IMR-90 (cell line): Measurements from ENCODE around the gene BRME1. TPM values are rescaled to one million over a fixed set of nuclear protein-coding genes. Genes with fewer than 3 reads are reported as not detected.

Source experiments
- ATAC-seq: fragments of 200-7000 bp; cut with Tn5 transposase; 2 replicates; pipeline ENCODE4 v1.9.1; 2020; ENCODE audit warnings: low read depth, mild to moderate bottlenecking, moderate library complexity
- BruUV-seq: library from RNA; stranded (reverse); fragments of 400-500 nt; replicated peaks from 2 replicates; lab custom pipeline; 2021; lab: Mats Ljungman, UMichigan
- CTCF ChIA-PET: fragments of 300-600 bp; formaldehyde crosslinking; extraction: SDS; loops from one replicate; lab custom pipeline; 2021; ENCODE audit warnings: antibody characterized with exemption; lab: Yijun Ruan, JAX
- POLR2A ChIA-PET: fragments of 300-600 bp; sonication (Branson Sonifier 250); formaldehyde crosslinking; loops from one replicate; lab custom pipeline; 2022; ENCODE audit warnings: antibody characterized with exemption; ENCODE audit not compliant: unreplicated experiment; lab: Charles Lee
- DNase-seq: peaks from one replicate; pipeline ENCODE4 v3.0.0; 2013
- H2AFZ ChIP-seq: replicated peaks from 2 replicates; pipeline ENCODE3; 2013; ENCODE audit warnings: low read length, mild to moderate bottlenecking; ENCODE audit not compliant: poor library complexity
- H2AK5ac ChIP-seq: 2 replicates; pipeline ENCODE4 v1.6.1; 2013; ENCODE audit warnings: low read depth, low read length, inconsistent platforms
- H2AK9ac ChIP-seq: replicated peaks from 2 replicates; pipeline ENCODE3; 2013; ENCODE audit warnings: mild to moderate bottlenecking, low read depth, low read length, moderate library complexity; ENCODE audit not compliant: poor library complexity
- H2BK120ac ChIP-seq: 2 replicates; pipeline ENCODE4 v1.6.1; 2013; ENCODE audit warnings: low read depth, low read length, inconsistent platforms
- H2BK15ac ChIP-seq: 3 replicates; pipeline ENCODE4 v1.6.1; 2013; ENCODE audit warnings: low read depth, low read length, inconsistent platforms
- H2BK20ac ChIP-seq: 2 replicates; pipeline ENCODE4 v1.6.1; 2013; ENCODE audit warnings: low read depth, mild to moderate bottlenecking, inconsistent platforms, low read length, moderate library complexity
- H2BK5ac ChIP-seq: 2 replicates; pipeline ENCODE4 v1.6.1; 2013; ENCODE audit warnings: mild to moderate bottlenecking, low read depth, low read length, inconsistent platforms; ENCODE audit not compliant: poor library complexity, severe bottlenecking
- H3K14ac ChIP-seq: replicated peaks from 2 replicates; pipeline ENCODE4 v1.6.1; 2013; ENCODE audit warnings: low read depth, low read length, inconsistent platforms
- H3K18ac ChIP-seq: 2 replicates; pipeline ENCODE4 v1.6.1; 2013; ENCODE audit warnings: low read depth, low read length, control low read depth
- H3K23ac ChIP-seq: 2 replicates; pipeline ENCODE4 v1.6.1; 2013; ENCODE audit warnings: low read depth, low read length, inconsistent platforms
- H3K27ac ChIP-seq: 2 replicates; pipeline ENCODE4 v1.5.1; 2013; ENCODE audit warnings: mild to moderate bottlenecking, control low read depth, low read length; ENCODE audit not compliant: insufficient read depth
- H3K27me3 ChIP-seq: 2 replicates; pipeline ENCODE4 v1.6.1; 2013; ENCODE audit warnings: low read length; ENCODE audit not compliant: control insufficient read depth, insufficient read depth
- H3K36me3 ChIP-seq: 2 replicates; pipeline ENCODE4 v1.6.1; 2013; ENCODE audit warnings: low read length, mixed read lengths; ENCODE audit not compliant: control insufficient read depth, insufficient read depth
- H3K4ac ChIP-seq: 2 replicates; pipeline ENCODE4 v1.6.1; 2013; ENCODE audit warnings: low read depth, low read length, inconsistent platforms
- H3K4me1 ChIP-seq: 2 replicates; pipeline ENCODE4 v1.6.1; 2013; ENCODE audit warnings: low read length, mixed read lengths; ENCODE audit not compliant: control insufficient read depth, insufficient read depth
- H3K4me2 ChIP-seq: 2 replicates; pipeline ENCODE4 v1.6.1; 2013; ENCODE audit warnings: low read depth, mild to moderate bottlenecking, control low read depth, low read length, moderate library complexity
- H3K4me3 ChIP-seq: 2 replicates; pipeline ENCODE4 v1.5.1; 2013; ENCODE audit warnings: low read depth, mild to moderate bottlenecking, control low read depth, low read length, moderate library complexity; ENCODE audit not compliant: insufficient read depth
- H3K56ac ChIP-seq: 2 replicates; pipeline ENCODE4 v1.6.1; 2013; ENCODE audit warnings: low read length, inconsistent platforms; ENCODE audit not compliant: insufficient read depth; ENCODE audit errors: extremely low read depth
- H3K79me1 ChIP-seq, 2 experiments: 2 replicates each; pipeline ENCODE4 v1.6.1; 2013; ENCODE audit warnings: low read length in 2 of 2, inconsistent platforms in 1 of 2, low read depth in 1 of 2
- H3K9ac ChIP-seq: 2 replicates; pipeline ENCODE4 v1.6.1; 2013; ENCODE audit warnings: low read depth, low read length, control low read depth
- H3K9me1 ChIP-seq: 2 replicates; pipeline ENCODE4 v1.6.1; 2013; ENCODE audit warnings: low read length, inconsistent platforms; ENCODE audit not compliant: insufficient read depth
- H3K9me3 ChIP-seq: 2 replicates; pipeline ENCODE4 v1.6.1; 2013; ENCODE audit warnings: low read length; ENCODE audit not compliant: control insufficient read depth, insufficient read depth
- H4K20me1 ChIP-seq: 2 replicates; pipeline ENCODE4 v1.6.1; 2013; ENCODE audit warnings: low read length, inconsistent platforms; ENCODE audit not compliant: insufficient read depth
- H4K5ac ChIP-seq: 2 replicates; pipeline ENCODE4 v1.6.1; 2013; ENCODE audit warnings: mild to moderate bottlenecking, low read depth, low read length, control low read depth
- H4K8ac ChIP-seq, 2 experiments: 2 replicates each; pipeline ENCODE4 v1.6.1; 2013; ENCODE audit warnings: low read depth in 2 of 2, low read length in 2 of 2, control low read depth in 1 of 2, inconsistent platforms in 1 of 2
- H4K91ac ChIP-seq: 2 replicates; pipeline ENCODE4 v1.6.1; 2013; ENCODE audit warnings: low read depth, low read length, inconsistent platforms; ENCODE audit not compliant: insufficient read depth
- BHLHE40 ChIP-seq: fragments of 150-350 bp; IDR thresholded peaks from 2 replicates; pipeline ENCODE4 v1.6.1; 2016; ENCODE audit warnings: mild to moderate bottlenecking, low read depth, low read length
- CEBPB ChIP-seq: IDR thresholded peaks from 2 replicates; pipeline ENCODE4 v1.6.1; 2012; ENCODE audit warnings: low read depth, low read length, improper control_type of control experiment
- CHD1 ChIP-seq: IDR thresholded peaks from 2 replicates; pipeline ENCODE4 v1.6.1; 2012; ENCODE audit warnings: low read depth, low read length, improper control_type of control experiment
- FOS ChIP-seq: fragments of 150-350 bp; IDR thresholded peaks from 2 replicates; pipeline ENCODE4 v1.6.1; 2016; ENCODE audit warnings: low read depth, low read length
- MAFK ChIP-seq: IDR thresholded peaks from 2 replicates; pipeline ENCODE4 v1.6.1; 2012; ENCODE audit warnings: low read depth, low read length, improper control_type of control experiment
- MAZ ChIP-seq: IDR thresholded peaks from 2 replicates; pipeline ENCODE4 v1.6.1; 2012; ENCODE audit warnings: low read depth, mild to moderate bottlenecking, low read length, improper control_type of control experiment, moderate library complexity, borderline replicate concordance
- MXI1 ChIP-seq: IDR thresholded peaks from 2 replicates; pipeline ENCODE4 v1.6.1; 2012; ENCODE audit warnings: low read depth, mild to moderate bottlenecking, low read length, moderate library complexity, borderline replicate concordance
- NFE2L2 ChIP-seq: fragments of 150-350 bp; IDR thresholded peaks from 2 replicates; pipeline ENCODE4 v1.6.1; 2016; ENCODE audit warnings: low read depth, mild to moderate bottlenecking, low read length
- POLR2A ChIP-seq: IDR thresholded peaks from 2 replicates; pipeline ENCODE4 v1.6.1; 2012; ENCODE audit warnings: mild to moderate bottlenecking, low read depth, low read length
- RAD21 ChIP-seq: IDR thresholded peaks from 2 replicates; pipeline ENCODE4 v1.6.1; 2012; ENCODE audit warnings: low read length, improper control_type of control experiment
- RCOR1 ChIP-seq: IDR thresholded peaks from 2 replicates; pipeline ENCODE4 v1.6.1; 2012; ENCODE audit warnings: mild to moderate bottlenecking, low read length, improper control_type of control experiment; ENCODE audit not compliant: insufficient replicate concordance
- RFX5 ChIP-seq: IDR thresholded peaks from 2 replicates; pipeline ENCODE4 v1.8.0; 2012; ENCODE audit warnings: low read depth, mild to moderate bottlenecking, low read length, moderate library complexity
- SMC3 ChIP-seq: fragments of 150-350 bp; IDR thresholded peaks from 2 replicates; pipeline ENCODE4 v1.6.1; 2016; ENCODE audit warnings: low read depth, mild to moderate bottlenecking, antibody characterized with exemption, low read length, moderate library complexity
- WGBS, 2 experiments: methylation state at CpG; one replicate each; pipeline versions ENCODE4 v1.1.5 to v1.1.7; 2013; ENCODE audit warnings: missing lambda C conversion rate in 2 of 2; ENCODE audit not compliant: insufficient read length in 1 of 2; ENCODE audit errors: extremely low coverage in 2 of 2; 5-methylcytosine and 5-hydroxymethylcytosine counted together
- dilution Hi-C: fragments of 300-500 bp; cut with HindIII; formaldehyde crosslinking; loops from one replicate; pipeline ENCODE4 v1.14.3; 2018; ENCODE audit warnings: low sequenced_read_pairs; ENCODE audit not compliant: unreplicated experiment
- in situ Hi-C: fragments of 300-500 bp; cut with MboI; formaldehyde crosslinking; loops from 3 replicates; pipeline ENCODE4 v1.14.3; 2019; ENCODE audit warnings: low sequenced_read_pairs, inconsistent platforms, mixed read lengths
- intact Hi-C: fragments of 100-400 bp; cut with micrococcal nuclease; formaldehyde crosslinking; loops from 2 replicates; pipeline ENCODE4 v1.10.0; 2022
- polyA plus RNA-seq, 3 experiments: library from polyadenylated mRNA; depleted of rRNA; stranded (reverse); fragments of >200 nt; gene quantifications; 2 replicates each; pipeline ENCODE4 v1.2.3, GENCODE V29; 2012; ENCODE audit warnings: low replicate concordance in 1 of 3
- total RNA-seq: library from RNA; depleted of rRNA; stranded (reverse); fragments of >200 nt; gene quantifications from 2 replicates; pipeline ENCODE4 v1.2.3, GENCODE V29; 2012
- TF ChIP-seq, protein P1 (sequence below): fragments of 150-350 bp; IDR thresholded peaks from 2 replicates; pipeline ENCODE4 v1.6.1; 2016; ENCODE audit warnings: low read depth, mild to moderate bottlenecking, low read length, moderate library complexity, borderline replicate concordance
- TF ChIP-seq, protein P2 (sequence below): conservative IDR thresholded peaks from 2 replicates; pipeline ENCODE4 v1.5.1; 2012; ENCODE audit warnings: mild to moderate bottlenecking, low read depth, low read length, improper control_type of control experiment
- TF ChIP-seq, protein P3 (sequence below): fragments of 150-350 bp; IDR thresholded peaks from 2 replicates; pipeline ENCODE4 v1.6.1; 2017; ENCODE audit warnings: mild to moderate bottlenecking, antibody characterized with exemption, low read length, low read depth

The BRME1 gene
- total and polyA plus RNA-seq, 2 of the 4 experiments (the other 2 are of a cell fraction), result 0.18 to 0.38 TPM

DNA sequence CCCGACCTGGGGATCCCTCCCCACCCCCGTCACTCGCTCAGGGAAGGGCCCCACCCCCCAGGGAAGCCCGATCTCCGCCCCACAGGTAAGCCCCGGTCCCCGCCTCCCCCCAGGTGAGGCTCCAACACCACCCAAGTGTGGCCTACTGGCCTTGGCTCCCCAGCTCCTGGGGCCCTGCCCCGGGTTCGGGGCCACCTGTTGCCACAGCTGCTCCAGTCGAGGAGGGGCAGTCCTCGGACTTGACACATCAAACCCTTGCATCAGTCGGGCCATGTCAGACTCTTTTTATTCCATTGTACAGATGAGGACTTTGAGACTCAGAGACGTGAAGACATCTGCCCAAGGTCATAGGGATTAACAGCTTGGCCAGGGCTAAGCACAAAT, 596 bp upstream of the BRME1 start:
- ATAC-seq (peak; percentile 9; the same call in 1 of the 2 replicates), DNase-seq (no peak)
- in situ Hi-C loops (no loop called here), intact Hi-C loops (no loop called here), dilution Hi-C loops (no loop called here)
- Histone ChIP-seq H3K79me1 (peaks cover 6 to 8% of the 10 kb centered on the region in 2 experiments), H3K23ac (peak overlapping the region; percentile 7; the same call in 1 of the 2 replicates), H3K4me1 (no peaks in the 10 kb centered on the region; the same call in 1 of the 2 replicates), H3K18ac (no peak overlapping the region), H2AFZ (peak overlapping the region; percentile 100), H4K5ac (no peak overlapping the region; the same call in 1 of the 2 replicates), H2AK5ac (no peak overlapping the region; the same call in 1 of the 2 replicates), H4K8ac (peak overlapping the region; percentile 53 to 96), H3K56ac (no peak overlapping the region), H4K91ac (no peak overlapping the region), H3K27me3 (no peaks in the 10 kb centered on the region), H3K9me1 (no peaks in the 10 kb centered on the region; the same call in none of the 2 replicates), H3K14ac (no peak overlapping the region), H3K9ac (peak overlapping the region; percentile 96), H3K9me3 (no peaks in the 10 kb centered on the region), H4K20me1 (no peaks in the 10 kb centered on the region), H3K4me3 (peak overlapping the region; percentile 97), H2AK9ac (peak overlapping the region; percentile 43), H3K4ac (0 out of 2 replicates have a peak overlapping the region, but pooled peaks have one; percentile 0), H2BK120ac (no peak overlapping the region), H3K4me2 (peak overlapping the region; percentile 85), H2BK5ac (no peak overlapping the region), H3K27ac (no peak overlapping the region; the same call in 1 of the 2 replicates), H3K36me3 (peaks cover 8% of the 10 kb centered on the region), H2BK15ac (no peak overlapping the region), H2BK20ac (no peak overlapping the region)
- no TSS peak for BruUV-seq
- WGBS, 2 experiments, result 6% methylated on average over 5 of the region's 13 CpGs; no CpG with 5 or more reads in 1 of the 2 experiments
- TF ChIP-seq POLR2A (no peak), MAZ (no peak), SMC3 (no peak), MXI1 (no peak), CEBPB (no peak), RFX5 (no peak), NFE2L2 (no peak), CHD1 (no peak), MAFK (no peak), FOS (no peak), BHLHE40 (no peak), RCOR1 (no peak), RAD21 (no peak)
- TF ChIP-seq, protein P1, sequence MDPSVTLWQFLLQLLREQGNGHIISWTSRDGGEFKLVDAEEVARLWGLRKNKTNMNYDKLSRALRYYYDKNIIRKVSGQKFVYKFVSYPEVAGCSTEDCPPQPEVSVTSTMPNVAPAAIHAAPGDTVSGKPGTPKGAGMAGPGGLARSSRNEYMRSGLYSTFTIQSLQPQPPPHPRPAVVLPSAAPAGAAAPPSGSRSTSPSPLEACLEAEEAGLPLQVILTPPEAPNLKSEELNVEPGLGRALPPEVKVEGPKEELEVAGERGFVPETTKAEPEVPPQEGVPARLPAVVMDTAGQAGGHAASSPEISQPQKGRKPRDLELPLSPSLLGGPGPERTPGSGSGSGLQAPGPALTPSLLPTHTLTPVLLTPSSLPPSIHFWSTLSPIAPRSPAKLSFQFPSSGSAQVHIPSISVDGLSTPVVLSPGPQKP, result no peak
- TF ChIP-seq, protein P2, sequence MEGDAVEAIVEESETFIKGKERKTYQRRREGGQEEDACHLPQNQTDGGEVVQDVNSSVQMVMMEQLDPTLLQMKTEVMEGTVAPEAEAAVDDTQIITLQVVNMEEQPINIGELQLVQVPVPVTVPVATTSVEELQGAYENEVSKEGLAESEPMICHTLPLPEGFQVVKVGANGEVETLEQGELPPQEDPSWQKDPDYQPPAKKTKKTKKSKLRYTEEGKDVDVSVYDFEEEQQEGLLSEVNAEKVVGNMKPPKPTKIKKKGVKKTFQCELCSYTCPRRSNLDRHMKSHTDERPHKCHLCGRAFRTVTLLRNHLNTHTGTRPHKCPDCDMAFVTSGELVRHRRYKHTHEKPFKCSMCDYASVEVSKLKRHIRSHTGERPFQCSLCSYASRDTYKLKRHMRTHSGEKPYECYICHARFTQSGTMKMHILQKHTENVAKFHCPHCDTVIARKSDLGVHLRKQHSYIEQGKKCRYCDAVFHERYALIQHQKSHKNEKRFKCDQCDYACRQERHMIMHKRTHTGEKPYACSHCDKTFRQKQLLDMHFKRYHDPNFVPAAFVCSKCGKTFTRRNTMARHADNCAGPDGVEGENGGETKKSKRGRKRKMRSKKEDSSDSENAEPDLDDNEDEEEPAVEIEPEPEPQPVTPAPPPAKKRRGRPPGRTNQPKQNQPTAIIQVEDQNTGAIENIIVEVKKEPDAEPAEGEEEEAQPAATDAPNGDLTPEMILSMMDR, result no peak
- TF ChIP-seq, protein P3, sequence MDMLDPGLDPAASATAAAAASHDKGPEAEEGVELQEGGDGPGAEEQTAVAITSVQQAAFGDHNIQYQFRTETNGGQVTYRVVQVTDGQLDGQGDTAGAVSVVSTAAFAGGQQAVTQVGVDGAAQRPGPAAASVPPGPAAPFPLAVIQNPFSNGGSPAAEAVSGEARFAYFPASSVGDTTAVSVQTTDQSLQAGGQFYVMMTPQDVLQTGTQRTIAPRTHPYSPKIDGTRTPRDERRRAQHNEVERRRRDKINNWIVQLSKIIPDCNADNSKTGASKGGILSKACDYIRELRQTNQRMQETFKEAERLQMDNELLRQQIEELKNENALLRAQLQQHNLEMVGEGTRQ, result no peak
- POLR2A ChIA-PET, result no interaction called here
- CTCF ChIA-PET, result no interaction called here
